Measurements from ENCODE around the gene TUBA1A.
"Not testable (repeated sequence)": the region's sequence is repeated elsewhere in the genome, so short reads cannot be mapped to it uniquely, and the experiment has no call there.

The TUBA1A gene

GRCh38 chr12:49189731-49190716 lies 1.1 kb upstream of the TUBA1A start:
- intact Hi-C loops (cut with DNase I; ENCODE audit: low total_unique reads): loop anchor here (2.0 kb wide), 1 partner anchor 45 kb away; no protein-coding TSS in a partner anchor
- peak in 1 of 2 donors; percentile 28 for DNase-seq
- no peaks in the 10 kb centered on the region for H3K27me3 ChIP-seq
- TF ChIP-seq, protein P1, sequence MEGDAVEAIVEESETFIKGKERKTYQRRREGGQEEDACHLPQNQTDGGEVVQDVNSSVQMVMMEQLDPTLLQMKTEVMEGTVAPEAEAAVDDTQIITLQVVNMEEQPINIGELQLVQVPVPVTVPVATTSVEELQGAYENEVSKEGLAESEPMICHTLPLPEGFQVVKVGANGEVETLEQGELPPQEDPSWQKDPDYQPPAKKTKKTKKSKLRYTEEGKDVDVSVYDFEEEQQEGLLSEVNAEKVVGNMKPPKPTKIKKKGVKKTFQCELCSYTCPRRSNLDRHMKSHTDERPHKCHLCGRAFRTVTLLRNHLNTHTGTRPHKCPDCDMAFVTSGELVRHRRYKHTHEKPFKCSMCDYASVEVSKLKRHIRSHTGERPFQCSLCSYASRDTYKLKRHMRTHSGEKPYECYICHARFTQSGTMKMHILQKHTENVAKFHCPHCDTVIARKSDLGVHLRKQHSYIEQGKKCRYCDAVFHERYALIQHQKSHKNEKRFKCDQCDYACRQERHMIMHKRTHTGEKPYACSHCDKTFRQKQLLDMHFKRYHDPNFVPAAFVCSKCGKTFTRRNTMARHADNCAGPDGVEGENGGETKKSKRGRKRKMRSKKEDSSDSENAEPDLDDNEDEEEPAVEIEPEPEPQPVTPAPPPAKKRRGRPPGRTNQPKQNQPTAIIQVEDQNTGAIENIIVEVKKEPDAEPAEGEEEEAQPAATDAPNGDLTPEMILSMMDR (IDR thresholded peaks at IDR 0.05): no peak
- H3K27ac ChIP-seq: peak overlapping the region; percentile 99 to 100
- H3K36me3 ChIP-seq: peaks cover 10 to 18% (median 17%) of the 10 kb centered on the region in 3 donors
- H3K9me3 ChIP-seq: no peaks in the 10 kb centered on the region
- H3K4me3 ChIP-seq: peak overlapping the region; percentile 93 to 98
- peaks cover 0 to 19% (median 4%) of the 10 kb centered on the region in 4 donors for H3K4me1 ChIP-seq

DNA sequence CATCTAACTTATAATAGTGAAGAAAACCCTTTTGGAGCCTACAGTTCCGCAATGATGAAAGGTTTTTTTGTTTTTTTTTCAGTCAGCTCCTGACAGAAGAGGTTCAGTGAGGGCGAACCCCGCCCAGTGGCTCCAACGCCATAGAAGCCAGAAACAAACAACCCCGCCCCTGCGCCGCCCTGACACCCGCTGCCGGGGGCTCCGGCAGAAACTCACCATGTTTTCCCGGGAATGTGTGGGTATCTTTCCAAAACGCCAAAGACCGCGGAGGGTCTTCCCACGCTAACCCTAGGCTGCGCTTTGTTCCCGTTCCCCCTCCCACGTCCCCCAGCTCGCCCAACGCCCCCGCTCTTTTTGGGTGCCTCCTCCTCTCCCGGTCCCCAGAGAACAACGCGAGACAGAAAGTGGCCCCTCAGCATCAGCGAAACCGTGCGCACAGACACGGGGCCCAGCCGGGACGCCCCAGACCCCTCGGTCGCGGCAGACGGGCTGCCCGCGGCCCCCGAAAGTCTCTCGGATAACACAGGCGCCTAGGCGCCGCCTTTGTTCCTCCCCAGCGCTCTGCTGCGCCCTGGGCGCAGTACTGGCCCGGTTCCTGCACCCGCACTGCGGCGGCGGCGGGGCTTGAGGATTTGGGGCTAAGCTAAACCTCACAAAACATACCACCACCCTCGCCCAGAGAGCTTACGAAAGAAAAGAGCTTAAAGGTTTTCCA lies 522 bp downstream of the TUBA1A start:
- peaks cover 0 to 19% (median 4%) of the 10 kb centered on the region in 4 donors for H3K4me1 ChIP-seq
- intact Hi-C loops (cut with DNase I; ENCODE audit: low total_unique reads): loop anchor here (2.0 kb wide), 1 partner anchor 46 kb away; no protein-coding TSS in a partner anchor

GRCh38 chr12:49187184-49187583 lies 1.7 kb downstream of the TUBA1A start:
- Histone ChIP-seq H3K4me3 (peak overlapping the region; percentile 93 to 98), H3K27me3 (no peaks in the 10 kb centered on the region), H3K9me3 (no peaks in the 10 kb centered on the region), H3K36me3 (peaks cover 10 to 34% (median 32%) of the 10 kb centered on the region in 3 donors), H3K27ac (peak overlapping the region; percentile 99 to 100), H3K4me1 (peaks cover 0 to 19% (median 4%) of the 10 kb centered on the region in 4 donors)
- TF ChIP-seq, protein P1 (IDR thresholded peaks at IDR 0.05): no peak
- intact Hi-C loops (cut with DNase I; ENCODE audit: low total_unique reads): no loop called here
- peak; percentile 68 to 74 for DNase-seq

More for the DNA sequence above, 522 bp downstream of the TUBA1A start:
- Histone ChIP-seq H3K27me3 (no peaks in the 10 kb centered on the region), H3K4me3 (peak overlapping the region; percentile 93 to 98), H3K9me3 (no peaks in the 10 kb centered on the region), H3K36me3 (peaks cover 10 to 34% (median 31%) of the 10 kb centered on the region in 3 donors), H3K27ac (peak overlapping the region; percentile 99 to 100)
- peak; percentile 90 for DNase-seq
- TF ChIP-seq, protein P1 (IDR thresholded peaks at IDR 0.05): no peak

DNA sequence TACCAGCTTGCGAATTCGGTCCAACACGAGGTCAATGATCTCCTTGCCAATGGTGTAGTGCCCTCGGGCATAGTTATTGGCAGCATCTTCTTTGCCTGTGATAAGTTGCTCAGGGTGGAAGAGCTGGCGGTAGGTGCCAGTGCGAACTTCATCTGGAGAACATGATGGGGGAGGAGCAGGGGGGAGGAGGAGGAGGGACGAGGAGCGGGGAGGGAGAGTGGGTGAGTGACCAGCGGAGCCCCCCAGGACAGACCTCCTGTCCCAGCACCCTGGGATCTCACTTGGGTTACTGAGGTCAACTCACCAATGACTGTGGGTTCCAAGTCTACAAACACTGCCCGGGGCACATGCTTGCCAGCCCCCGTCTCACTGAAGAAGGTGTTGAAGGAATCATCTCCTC lies 2.6 kb downstream of the TUBA1A start:
- Histone ChIP-seq H3K27ac (peak overlapping the region in 1 of 2 donors; percentile 99), H3K36me3 (peaks cover 10 to 34% (median 32%) of the 10 kb centered on the region in 3 donors), H3K4me1 (peaks cover 0 to 19% (median 4%) of the 10 kb centered on the region in 4 donors)
- H3K9me3 ChIP-seq; H3K4me3 ChIP-seq; H3K27me3 ChIP-seq; intact Hi-C loops (cut with DNase I; ENCODE audit: low total_unique reads): not testable (repeated sequence)
- peak in 1 of 2 donors; percentile 34 for DNase-seq

GRCh38 chr12:49184697-49185096 lies 4.2 kb downstream of the TUBA1A start:
- Histone ChIP-seq H3K4me1 (peaks cover 0 to 19% (median 4%) of the 10 kb centered on the region in 4 donors), H3K36me3 (peaks cover 10 to 34% (median 32%) of the 10 kb centered on the region in 3 donors)
- H3K9me3 ChIP-seq; H3K27ac ChIP-seq; DNase-seq; intact Hi-C loops (cut with DNase I; ENCODE audit: low total_unique reads); H3K27me3 ChIP-seq; H3K4me3 ChIP-seq: not testable (repeated sequence)

- H3K27me3 ChIP-seq; H3K9me3 ChIP-seq; H3K4me3 ChIP-seq; H3K27ac ChIP-seq; intact Hi-C loops (cut with DNase I; ENCODE audit: low total_unique reads): not testable (repeated sequence)
- peaks cover 10 to 34% (median 32%) of the 10 kb centered on the region in 3 donors for H3K36me3 ChIP-seq
- peak in 1 of 2 donors; percentile 19 for DNase-seq
- peaks cover 0 to 19% (median 4%) of the 10 kb centered on the region in 4 donors for H3K4me1 ChIP-seq
These were observed 5.5 kb downstream of the TUBA1A start for GRCh38 chr12:49183214-49183950.

Data from tibial artery (tissue), 4 donors.